ENCODE results near the gene RAB43. TPM values are rescaled to one million over a fixed set of nuclear protein-coding genes. Genes with fewer than 3 reads are reported as not detected.

RAB43 gene
- total RNA-seq, 1 experiment from 2014 or later = not detected

GRCh38 chr3:129046037-129046731 lies 75.4 kb downstream of the RAB43 start:
- Histone ChIP-seq H4K20me1 (ENCODE audit: insufficient read depth, low read depth, low read length) (no peaks in the 10 kb centered on the region), H3K4me3 (ENCODE audit: low read length) (no peak overlapping the region), H3K9ac (ENCODE audit: low read length) (no peak overlapping the region), H3K79me2 (ENCODE audit: low read length) (no peaks in the 10 kb centered on the region), H3K36me3 (ENCODE audit: insufficient read depth, low read length) (no peaks in the 10 kb centered on the region), H3K27me3 (ENCODE audit: low read length) (no peaks in the 10 kb centered on the region), H2AFZ (ENCODE audit: low read length) (no peak overlapping the region), H3K4me2 (ENCODE audit: low read depth, low read length, poor library complexity, severe bottlenecking) (no peak overlapping the region), H3K27ac (ENCODE audit: low read length) (no peak overlapping the region), H3K4me1 (ENCODE audit: low read length) (no peaks in the 10 kb centered on the region), H3K9me2 (replicated peaks; ENCODE audit: insufficient read depth, low read length) (no peaks in the 10 kb centered on the region), H3K9me3 (ENCODE audit: low read length) (no peaks in the 10 kb centered on the region)
- no peak for DNase-seq

- H3K4me1 ChIP-seq (ENCODE audit: low read length) = no peaks in the 10 kb centered on the region
- no peak overlapping the region for H2AFZ ChIP-seq (ENCODE audit: low read length)
- no peaks in the 10 kb centered on the region for H3K9me2 ChIP-seq (replicated peaks; ENCODE audit: insufficient read depth, low read length)
- no peak overlapping the region for H3K4me3 ChIP-seq (ENCODE audit: low read length)
- H3K79me2 ChIP-seq (ENCODE audit: low read length) = no peaks in the 10 kb centered on the region
- H3K4me2 ChIP-seq (ENCODE audit: low read depth, low read length, poor library complexity, severe bottlenecking) = no peak overlapping the region
- H3K9ac ChIP-seq (ENCODE audit: low read length) = no peak overlapping the region
- H4K20me1 ChIP-seq (ENCODE audit: insufficient read depth, low read depth, low read length) = no peaks in the 10 kb centered on the region
- no peaks in the 10 kb centered on the region for H3K9me3 ChIP-seq (ENCODE audit: low read length)
- DNase-seq = no peak
- no peaks in the 10 kb centered on the region for H3K27me3 ChIP-seq (ENCODE audit: low read length)
- H3K27ac ChIP-seq (ENCODE audit: low read length) = no peak overlapping the region
- no peaks in the 10 kb centered on the region for H3K36me3 ChIP-seq (ENCODE audit: insufficient read depth, low read length)
Observed at GRCh38 chr3:129045675-129046036, 75.9 kb downstream of the RAB43 start.

- no peaks in the 10 kb centered on the region for H4K20me1 ChIP-seq (ENCODE audit: insufficient read depth, low read depth, low read length)
- no peaks in the 10 kb centered on the region for H3K4me1 ChIP-seq (ENCODE audit: low read length)
- H3K27me3 ChIP-seq (ENCODE audit: low read length) = no peaks in the 10 kb centered on the region
- H3K4me3 ChIP-seq (ENCODE audit: low read length) = no peak overlapping the region
- H3K9me3 ChIP-seq (ENCODE audit: low read length) = no peaks in the 10 kb centered on the region
- no peak for DNase-seq
- H3K27ac ChIP-seq (ENCODE audit: low read length) = no peak overlapping the region
- no peak overlapping the region for H2AFZ ChIP-seq (ENCODE audit: low read length)
- H3K36me3 ChIP-seq (ENCODE audit: insufficient read depth, low read length) = no peaks in the 10 kb centered on the region
- H3K9me2 ChIP-seq (replicated peaks; ENCODE audit: insufficient read depth, low read length) = no peaks in the 10 kb centered on the region
- H3K4me2 ChIP-seq (ENCODE audit: low read depth, low read length, poor library complexity, severe bottlenecking) = no peak overlapping the region
- no peaks in the 10 kb centered on the region for H3K79me2 ChIP-seq (ENCODE audit: low read length)
- no peak overlapping the region for H3K9ac ChIP-seq (ENCODE audit: low read length)
Observed at GRCh38 chr3:129040579-129041300, 80.9 kb downstream of the RAB43 start.

DNA sequence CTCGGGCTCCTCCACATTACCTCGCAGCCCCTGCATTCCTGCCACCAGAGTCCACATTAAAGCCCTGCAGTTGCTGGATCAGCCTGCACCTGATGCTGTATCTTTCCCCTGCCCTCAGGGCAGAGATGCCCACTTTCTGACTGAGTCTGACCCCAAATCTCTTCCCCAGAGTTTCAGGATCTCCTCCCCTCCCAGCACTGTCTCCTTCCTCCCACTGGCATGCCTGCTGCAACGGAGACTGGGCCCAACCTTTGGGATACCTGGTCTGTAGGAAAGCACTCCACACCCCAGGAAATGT lies 81.6 kb downstream of the RAB43 start:
- Histone ChIP-seq H3K9me3 (ENCODE audit: low read length) (no peaks in the 10 kb centered on the region), H4K20me1 (ENCODE audit: insufficient read depth, low read depth, low read length) (no peaks in the 10 kb centered on the region), H3K4me1 (ENCODE audit: low read length) (no peaks in the 10 kb centered on the region), H3K9ac (ENCODE audit: low read length) (no peak overlapping the region), H3K9me2 (replicated peaks; ENCODE audit: insufficient read depth, low read length) (no peaks in the 10 kb centered on the region), H3K27ac (ENCODE audit: low read length) (no peak overlapping the region), H3K4me3 (ENCODE audit: low read length) (no peak overlapping the region), H3K36me3 (ENCODE audit: insufficient read depth, low read length) (no peaks in the 10 kb centered on the region), H3K27me3 (ENCODE audit: low read length) (no peaks in the 10 kb centered on the region), H2AFZ (ENCODE audit: low read length) (no peak overlapping the region), H3K79me2 (ENCODE audit: low read length) (no peaks in the 10 kb centered on the region), H3K4me2 (ENCODE audit: low read depth, low read length, poor library complexity, severe bottlenecking) (no peak overlapping the region)
- no peak for DNase-seq

DNA sequence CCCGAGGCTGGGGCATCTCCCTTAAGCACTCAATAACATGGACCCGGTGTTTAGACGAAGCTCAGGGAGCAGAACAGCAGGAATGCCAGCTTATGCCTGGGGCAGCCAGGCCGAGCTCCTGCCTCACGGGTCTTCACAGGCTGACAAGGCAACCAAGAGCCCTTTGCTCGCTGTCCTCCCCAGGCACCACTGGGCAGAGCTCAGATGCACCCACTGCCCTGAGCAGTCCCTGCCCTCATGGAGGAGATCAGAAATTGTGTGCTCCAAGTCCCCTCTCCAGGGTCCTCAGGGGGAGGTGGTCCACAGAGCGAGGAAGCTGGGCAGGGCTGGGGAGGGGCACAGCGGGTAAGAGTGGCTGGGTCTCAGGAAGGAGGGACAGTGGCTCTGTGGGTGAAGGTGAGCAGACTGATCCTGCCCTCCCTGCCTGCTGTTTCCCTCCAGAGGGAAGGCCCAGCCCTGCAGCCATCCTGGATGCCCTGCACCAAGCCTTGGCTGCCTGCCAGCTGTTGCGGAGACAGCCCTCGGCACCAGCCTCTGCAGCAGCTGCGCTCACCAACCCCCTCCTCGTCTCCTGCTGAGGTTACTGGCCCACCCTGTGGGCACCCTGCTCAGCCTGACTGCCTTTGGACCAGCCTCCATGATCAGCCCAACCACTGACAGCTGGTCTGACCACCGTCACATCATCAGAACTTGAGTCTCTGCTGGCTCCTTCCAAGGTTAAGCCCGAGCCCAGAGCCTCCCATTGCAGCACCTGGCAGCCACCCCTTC lies 82.1 kb downstream of the RAB43 start:
- H3K9me3 ChIP-seq (ENCODE audit: low read length) = no peaks in the 10 kb centered on the region
- no peak overlapping the region for H3K4me2 ChIP-seq (ENCODE audit: low read depth, low read length, poor library complexity, severe bottlenecking)
- H2AFZ ChIP-seq (ENCODE audit: low read length) = no peak overlapping the region
- no peaks in the 10 kb centered on the region for H4K20me1 ChIP-seq (ENCODE audit: insufficient read depth, low read depth, low read length)
- no peaks in the 10 kb centered on the region for H3K27me3 ChIP-seq (ENCODE audit: low read length)
- no peaks in the 10 kb centered on the region for H3K4me1 ChIP-seq (ENCODE audit: low read length)
- H3K36me3 ChIP-seq (ENCODE audit: insufficient read depth, low read length) = no peaks in the 10 kb centered on the region
- no peaks in the 10 kb centered on the region for H3K9me2 ChIP-seq (replicated peaks; ENCODE audit: insufficient read depth, low read length)
- no peaks in the 10 kb centered on the region for H3K79me2 ChIP-seq (ENCODE audit: low read length)
- no peak for DNase-seq
- no peak overlapping the region for H3K27ac ChIP-seq (ENCODE audit: low read length)
- no peak overlapping the region for H3K9ac ChIP-seq (ENCODE audit: low read length)
- no peak overlapping the region for H3K4me3 ChIP-seq (ENCODE audit: low read length)

DNA sequence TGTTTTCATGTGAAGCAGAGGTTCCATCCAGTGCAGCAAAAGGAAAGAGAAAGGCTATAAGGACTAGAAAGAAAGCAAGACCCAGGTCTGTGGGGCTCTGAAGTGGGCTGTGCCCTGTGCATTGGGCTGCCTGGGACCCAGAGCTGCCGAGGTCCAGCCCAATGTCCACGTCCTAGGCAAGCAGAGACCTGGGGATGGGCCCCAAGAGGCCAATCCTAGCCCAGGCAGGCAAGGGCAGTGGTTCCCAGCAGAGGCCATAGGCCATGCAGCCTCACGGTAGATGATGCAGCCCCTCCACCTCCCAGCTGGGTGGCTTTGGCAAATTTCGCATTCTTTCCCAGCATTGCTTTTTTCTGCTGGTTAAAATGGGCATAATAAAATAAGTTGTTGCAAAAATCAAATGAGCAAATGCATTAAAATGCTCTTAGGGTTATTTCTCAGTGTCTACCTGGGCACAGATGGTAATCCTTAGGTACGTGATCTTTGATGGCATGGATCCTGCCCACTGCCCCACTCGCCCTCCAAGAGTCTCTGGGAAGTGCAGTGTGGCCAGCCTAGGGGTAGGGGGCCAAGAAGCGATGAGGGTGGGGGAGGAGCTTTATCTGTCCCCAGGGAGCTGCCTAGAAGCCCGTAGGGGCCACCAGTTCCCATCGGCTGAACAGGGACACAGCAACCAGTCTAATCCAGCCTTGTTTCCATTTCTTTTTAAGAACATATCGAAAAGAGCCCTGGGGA lies 83.3 kb downstream of the RAB43 start:
- Histone ChIP-seq H2AFZ (ENCODE audit: low read length) (no peak overlapping the region), H3K9me3 (ENCODE audit: low read length) (no peaks in the 10 kb centered on the region)

More for the DNA sequence above, 83.3 kb downstream of the RAB43 start:
- Histone ChIP-seq H3K4me1 (ENCODE audit: low read length) (no peaks in the 10 kb centered on the region), H3K36me3 (ENCODE audit: insufficient read depth, low read length) (no peaks in the 10 kb centered on the region), H3K4me3 (ENCODE audit: low read length) (no peak overlapping the region), H3K79me2 (ENCODE audit: low read length) (no peaks in the 10 kb centered on the region), H3K9ac (ENCODE audit: low read length) (no peak overlapping the region), H3K4me2 (ENCODE audit: low read depth, low read length, poor library complexity, severe bottlenecking) (no peak overlapping the region), H3K9me2 (replicated peaks; ENCODE audit: insufficient read depth, low read length) (no peaks in the 10 kb centered on the region), H4K20me1 (ENCODE audit: insufficient read depth, low read depth, low read length) (no peaks in the 10 kb centered on the region), H3K27me3 (ENCODE audit: low read length) (no peaks in the 10 kb centered on the region), H3K27ac (ENCODE audit: low read length) (no peak overlapping the region)
- DNase-seq = no peak

All from Karpas-422 (cell line).